ENCODE data around the gene POLR1A. TPM values are rescaled to one million over a fixed set of nuclear protein-coding genes. Genes with fewer than 3 reads are reported as not detected.
"Not testable (repeated sequence)": the region's sequence is repeated elsewhere in the genome, so short reads cannot be mapped to it uniquely, and the experiment has no call there.

Gene POLR1A
- total RNA-seq, 1 donor: 43.1 TPM

GRCh38 chr2:85994421-85994777, 111.3 kb downstream of the POLR1A start:
- no peak for DNase-seq (ENCODE audit: low read depth)
- TF ChIP-seq, protein P1, sequence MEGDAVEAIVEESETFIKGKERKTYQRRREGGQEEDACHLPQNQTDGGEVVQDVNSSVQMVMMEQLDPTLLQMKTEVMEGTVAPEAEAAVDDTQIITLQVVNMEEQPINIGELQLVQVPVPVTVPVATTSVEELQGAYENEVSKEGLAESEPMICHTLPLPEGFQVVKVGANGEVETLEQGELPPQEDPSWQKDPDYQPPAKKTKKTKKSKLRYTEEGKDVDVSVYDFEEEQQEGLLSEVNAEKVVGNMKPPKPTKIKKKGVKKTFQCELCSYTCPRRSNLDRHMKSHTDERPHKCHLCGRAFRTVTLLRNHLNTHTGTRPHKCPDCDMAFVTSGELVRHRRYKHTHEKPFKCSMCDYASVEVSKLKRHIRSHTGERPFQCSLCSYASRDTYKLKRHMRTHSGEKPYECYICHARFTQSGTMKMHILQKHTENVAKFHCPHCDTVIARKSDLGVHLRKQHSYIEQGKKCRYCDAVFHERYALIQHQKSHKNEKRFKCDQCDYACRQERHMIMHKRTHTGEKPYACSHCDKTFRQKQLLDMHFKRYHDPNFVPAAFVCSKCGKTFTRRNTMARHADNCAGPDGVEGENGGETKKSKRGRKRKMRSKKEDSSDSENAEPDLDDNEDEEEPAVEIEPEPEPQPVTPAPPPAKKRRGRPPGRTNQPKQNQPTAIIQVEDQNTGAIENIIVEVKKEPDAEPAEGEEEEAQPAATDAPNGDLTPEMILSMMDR (IDR thresholded peaks at IDR 0.05; ENCODE audit: insufficient read depth, low read length): no peak

DNA sequence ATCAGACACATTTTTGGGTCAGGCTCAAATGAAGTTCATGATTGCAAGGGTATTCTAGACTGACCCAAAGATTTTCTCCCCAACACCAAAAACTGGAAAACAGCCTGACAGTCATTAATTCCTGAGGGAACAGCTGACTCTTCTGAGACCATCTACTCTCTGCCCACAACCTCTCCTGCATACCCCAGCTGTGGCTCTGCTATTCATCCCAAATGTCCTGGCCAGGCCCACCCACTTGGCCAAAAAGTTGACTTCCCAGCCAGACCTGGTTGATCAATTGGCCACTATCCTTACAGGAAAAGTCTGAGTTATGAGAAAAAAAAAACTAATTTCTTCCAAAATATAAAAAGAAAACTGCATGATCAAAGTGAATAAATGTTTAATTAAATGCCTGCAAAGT, 113.1 kb downstream of the POLR1A start:
- no peak overlapping the region for H3K4me3 ChIP-seq (ENCODE audit: low read depth, low read length)
- no peak for DNase-seq (ENCODE audit: low read depth)
- TF ChIP-seq, protein P1 (IDR thresholded peaks at IDR 0.05; ENCODE audit: insufficient read depth, low read length): no peak

More at GRCh38 chr2:85994421-85994777, 111.3 kb downstream of the POLR1A start:
- H3K4me3 ChIP-seq (ENCODE audit: low read depth, low read length): no peak overlapping the region

GRCh38 chr2:85992053-85992452, 113.6 kb downstream of the POLR1A start:
- not testable (repeated sequence) for H3K4me3 ChIP-seq (ENCODE audit: low read depth, low read length); DNase-seq (ENCODE audit: low read depth)

DNA sequence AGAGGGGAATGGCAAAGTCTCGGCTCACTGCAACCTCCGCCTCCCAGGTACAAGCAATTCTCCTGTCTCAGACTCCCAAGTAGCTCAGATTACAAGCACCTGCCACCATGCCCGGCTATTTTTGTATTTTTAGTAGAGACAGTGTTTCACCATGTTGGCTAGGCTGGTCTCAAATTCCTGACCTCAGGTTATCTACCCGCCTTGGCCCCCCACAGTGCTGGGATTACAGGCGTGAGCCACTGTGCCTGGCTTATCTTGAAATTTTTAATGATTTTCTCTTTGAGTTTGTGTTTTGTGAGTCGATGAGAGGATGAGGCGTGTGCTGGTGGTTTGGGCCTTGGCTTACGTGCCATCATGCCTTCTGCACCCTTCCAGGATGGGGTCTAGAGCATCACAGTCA, 115.6 kb downstream of the POLR1A start:
- TF ChIP-seq, protein P1 (IDR thresholded peaks at IDR 0.05; ENCODE audit: insufficient read depth, low read length): no peak
- DNase-seq (ENCODE audit: low read depth): no peak
- no peak overlapping the region for H3K4me3 ChIP-seq (ENCODE audit: low read depth, low read length)

DNA sequence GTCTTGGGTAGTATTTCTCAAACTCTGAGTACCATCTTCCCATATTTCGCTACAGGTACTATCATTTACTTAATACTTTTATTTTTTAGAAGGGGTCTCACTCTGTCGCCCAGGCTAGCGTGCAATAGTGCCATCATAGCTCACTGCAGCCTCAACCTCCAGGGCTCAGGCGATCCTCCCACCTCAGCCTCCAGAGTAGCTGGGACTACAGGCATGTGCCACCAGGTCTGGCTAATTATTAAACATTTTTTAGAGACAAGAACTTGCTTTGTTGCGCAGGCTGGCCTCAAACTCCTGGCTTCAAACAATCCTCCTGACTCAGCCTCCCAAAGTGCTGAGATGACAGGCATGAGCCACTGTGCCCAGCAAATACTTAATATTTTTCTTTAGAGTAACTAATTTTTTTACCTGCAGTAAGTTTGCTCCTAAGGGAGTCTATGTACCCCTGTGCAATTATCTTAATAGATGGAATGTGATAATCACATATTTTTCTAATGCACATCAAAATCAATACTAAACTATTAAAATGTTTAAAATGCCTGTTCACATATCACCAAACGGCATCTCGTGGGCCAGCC, 116.3 kb downstream of the POLR1A start:
- no peak overlapping the region for H3K4me3 ChIP-seq (ENCODE audit: low read depth, low read length)
- TF ChIP-seq, protein P1 (IDR thresholded peaks at IDR 0.05; ENCODE audit: insufficient read depth, low read length): no peak
- DNase-seq (ENCODE audit: low read depth): no peak

GRCh38 chr2:85988914-85989270, 116.8 kb downstream of the POLR1A start:
- no peak overlapping the region for H3K4me3 ChIP-seq (ENCODE audit: low read depth, low read length)
- DNase-seq (ENCODE audit: low read depth): no peak
- TF ChIP-seq, protein P1 (IDR thresholded peaks at IDR 0.05; ENCODE audit: insufficient read depth, low read length): no peak

DNA sequence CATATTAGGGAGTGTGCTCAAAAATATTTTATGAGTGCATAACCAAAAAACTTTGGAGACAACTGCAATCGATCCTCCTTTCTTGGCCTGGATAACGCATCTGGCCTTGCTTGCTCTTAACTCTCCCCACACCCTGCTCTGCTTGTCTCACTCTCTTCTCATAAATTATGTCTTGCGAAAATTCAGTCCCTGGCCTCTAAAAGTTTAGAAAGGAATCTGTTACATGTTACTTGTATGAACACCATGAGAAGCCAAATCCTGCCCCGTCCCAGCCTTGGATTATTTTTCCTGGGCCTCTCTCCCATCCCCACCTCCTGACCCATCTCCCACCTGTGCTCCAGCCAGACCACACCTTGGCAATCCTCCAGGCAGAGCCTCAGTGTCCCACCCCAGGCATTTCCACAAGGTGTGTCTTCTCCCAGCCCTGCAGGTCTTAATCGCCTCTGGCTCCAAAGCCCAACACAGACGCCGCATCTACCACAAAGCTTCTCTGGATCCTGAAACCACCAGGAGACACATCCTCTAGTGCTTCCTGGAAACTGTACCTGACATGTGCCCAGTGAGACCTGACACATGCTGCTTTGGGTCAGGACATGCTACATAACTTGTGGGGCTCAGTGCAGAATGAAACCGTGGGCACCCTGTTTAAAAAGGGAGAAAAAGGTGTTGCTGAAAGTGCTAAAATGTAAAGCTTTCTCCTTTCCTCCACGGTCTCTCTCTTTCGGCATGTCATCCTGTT, 117.3 kb downstream of the POLR1A start:
- peak; percentile 88 for DNase-seq (ENCODE audit: low read depth)
- no peak overlapping the region for H3K4me3 ChIP-seq (ENCODE audit: low read depth, low read length)
- TF ChIP-seq, protein P1 (IDR thresholded peaks at IDR 0.05; ENCODE audit: insufficient read depth, low read length): no peak
